GM13977 (cell line): Measurements from ENCODE around the gene AQP3.

Experiments used
- DNase-seq: peaks from one replicate; pipeline ENCODE4 v3.0.0; 2012; ENCODE audit warnings: low spot score
- in situ Hi-C: fragments of 300-500 bp; cut with MboI; formaldehyde crosslinking; loops from one replicate; pipeline ENCODE4 v1.12.0; 2022; ENCODE audit warnings: low sequenced_read_pairs, low pct_unique_long_range_greater_than_20kb, mixed read lengths, inconsistent platforms; ENCODE audit not compliant: unreplicated experiment
- TF ChIP-seq, protein P1 (sequence below): IDR thresholded peaks from 2 replicates; pipeline ENCODE4 v1.5.1; 2012; ENCODE audit warnings: mild to moderate bottlenecking, control low read depth; ENCODE audit not compliant: insufficient read depth; ENCODE audit errors: extremely low read depth, missing control alignments

Gene AQP3

DNA sequence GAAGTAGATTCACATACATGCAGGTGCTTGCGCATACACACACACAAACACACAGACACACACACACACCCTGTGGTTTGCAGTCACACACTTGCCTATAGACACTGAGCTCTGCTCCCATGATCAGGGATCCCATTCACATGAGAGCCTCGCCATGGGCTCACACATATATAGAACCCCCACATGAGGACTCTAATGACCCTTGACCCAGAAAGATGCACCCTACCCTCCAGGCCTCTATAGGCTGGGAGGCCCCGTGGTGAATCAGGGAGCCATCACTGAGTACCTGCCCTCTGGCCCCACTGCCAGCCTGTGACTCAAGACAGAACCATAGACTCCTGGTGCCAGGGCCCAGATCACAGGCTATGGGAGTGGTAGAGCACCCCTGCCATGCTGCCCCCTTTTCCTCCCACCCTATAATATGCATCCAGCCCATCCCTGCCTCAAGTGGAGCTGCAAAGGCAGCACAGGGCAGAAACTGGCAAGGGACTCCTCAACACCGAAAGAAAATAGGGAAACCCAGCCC, 3.3 kb upstream of the AQP3 start:
- in situ Hi-C loops = no loop called here
- TF ChIP-seq, protein P1, sequence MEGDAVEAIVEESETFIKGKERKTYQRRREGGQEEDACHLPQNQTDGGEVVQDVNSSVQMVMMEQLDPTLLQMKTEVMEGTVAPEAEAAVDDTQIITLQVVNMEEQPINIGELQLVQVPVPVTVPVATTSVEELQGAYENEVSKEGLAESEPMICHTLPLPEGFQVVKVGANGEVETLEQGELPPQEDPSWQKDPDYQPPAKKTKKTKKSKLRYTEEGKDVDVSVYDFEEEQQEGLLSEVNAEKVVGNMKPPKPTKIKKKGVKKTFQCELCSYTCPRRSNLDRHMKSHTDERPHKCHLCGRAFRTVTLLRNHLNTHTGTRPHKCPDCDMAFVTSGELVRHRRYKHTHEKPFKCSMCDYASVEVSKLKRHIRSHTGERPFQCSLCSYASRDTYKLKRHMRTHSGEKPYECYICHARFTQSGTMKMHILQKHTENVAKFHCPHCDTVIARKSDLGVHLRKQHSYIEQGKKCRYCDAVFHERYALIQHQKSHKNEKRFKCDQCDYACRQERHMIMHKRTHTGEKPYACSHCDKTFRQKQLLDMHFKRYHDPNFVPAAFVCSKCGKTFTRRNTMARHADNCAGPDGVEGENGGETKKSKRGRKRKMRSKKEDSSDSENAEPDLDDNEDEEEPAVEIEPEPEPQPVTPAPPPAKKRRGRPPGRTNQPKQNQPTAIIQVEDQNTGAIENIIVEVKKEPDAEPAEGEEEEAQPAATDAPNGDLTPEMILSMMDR = no peak
- no peak for DNase-seq

DNA sequence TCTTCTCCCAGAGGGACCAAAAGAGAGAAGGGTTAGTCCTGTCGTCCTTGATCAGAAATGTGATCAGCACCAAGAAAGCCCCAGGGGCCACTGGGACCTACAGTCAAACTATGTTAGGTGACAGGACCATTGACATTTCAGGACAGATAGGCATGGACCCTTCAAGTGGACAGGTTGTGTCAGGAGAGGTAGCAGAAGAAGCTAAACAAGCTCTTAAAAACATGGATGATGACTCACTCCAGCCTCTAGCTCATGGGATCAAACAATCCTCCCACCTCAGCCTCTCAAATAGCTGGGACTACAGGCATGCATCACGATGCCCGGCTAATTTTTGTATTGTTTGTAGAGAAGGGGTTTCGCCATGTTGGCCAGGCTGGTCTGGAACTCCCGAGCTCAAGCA, 2.3 kb upstream of the AQP3 start:
- TF ChIP-seq, protein P1 = no peak
- in situ Hi-C loops = no loop called here
- no peak for DNase-seq

DNA sequence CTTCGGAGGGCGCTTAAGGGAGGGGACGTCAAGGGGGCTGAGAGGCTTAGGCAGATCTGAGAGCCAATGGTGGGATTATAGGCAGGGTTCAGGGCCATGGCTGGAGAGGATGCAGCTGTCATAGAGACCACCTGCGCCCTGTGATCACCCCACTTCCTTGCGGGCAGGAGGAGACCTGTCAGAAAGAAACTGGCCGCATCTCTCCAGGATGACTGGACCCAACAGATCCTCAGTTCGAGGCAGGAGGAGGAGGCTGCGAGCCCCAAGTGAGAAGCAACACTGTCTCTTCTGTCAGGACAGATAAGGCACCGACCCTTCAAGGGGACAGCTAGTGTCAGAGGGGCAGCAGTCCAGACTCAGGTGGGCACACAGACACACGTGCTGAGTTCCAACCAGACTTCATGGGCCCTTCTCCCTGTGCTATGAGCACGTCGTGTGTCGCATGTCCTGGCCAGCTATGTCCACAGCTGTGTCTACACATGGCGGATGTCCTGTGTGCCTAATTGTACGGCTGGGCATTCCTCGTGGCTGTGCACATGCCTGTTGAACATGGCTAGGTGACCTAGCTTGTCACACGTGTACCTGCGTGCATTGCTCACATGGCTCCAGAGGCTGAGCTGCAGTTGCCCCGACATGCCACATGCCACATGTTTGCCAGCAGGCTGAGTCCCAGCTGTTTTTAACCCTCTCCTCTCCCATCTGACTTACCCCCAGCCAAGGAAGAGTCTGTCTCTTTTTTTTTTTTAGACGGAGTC, 583 bp upstream of the AQP3 start:
- in situ Hi-C loops = no loop called here
- peak; percentile 48 for DNase-seq
- TF ChIP-seq, protein P1 = no peak

DNA sequence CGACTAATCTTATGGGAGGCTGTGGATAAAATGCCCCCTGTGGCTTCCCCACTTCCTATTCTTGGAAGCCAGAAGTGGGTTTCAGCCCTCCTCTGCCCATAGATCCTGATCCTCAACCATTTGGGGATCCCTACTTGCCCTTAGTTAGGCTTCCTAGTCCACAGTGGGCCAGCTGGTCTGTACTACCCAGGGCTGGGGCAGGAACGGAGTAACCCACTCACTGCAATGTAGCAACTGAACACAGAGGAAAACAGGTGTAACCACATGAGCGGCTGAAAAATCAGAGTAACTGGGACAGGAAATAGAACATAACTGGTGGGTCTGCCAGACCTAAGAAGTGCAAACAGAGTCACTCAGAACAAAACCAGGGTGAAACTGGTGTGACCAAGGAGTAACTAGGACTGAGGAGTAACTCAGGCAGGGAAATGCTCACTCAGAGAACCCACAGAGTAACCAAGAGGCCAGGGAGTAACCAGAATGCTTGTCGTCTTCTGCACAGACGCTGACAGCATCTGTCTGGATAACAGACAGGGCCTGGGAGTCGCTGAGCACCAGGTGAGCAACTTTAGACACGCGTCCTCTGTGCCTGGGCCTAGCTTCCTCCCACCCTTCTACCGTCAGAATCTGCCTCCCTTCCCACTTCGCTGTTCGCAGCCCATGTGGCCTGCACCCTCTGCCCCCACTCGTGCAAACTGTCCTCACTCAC, 1.0 kb downstream of the AQP3 start:
- DNase-seq = peak; percentile 87
- TF ChIP-seq, protein P1 = no peak
- in situ Hi-C loops = no loop called here

DNA sequence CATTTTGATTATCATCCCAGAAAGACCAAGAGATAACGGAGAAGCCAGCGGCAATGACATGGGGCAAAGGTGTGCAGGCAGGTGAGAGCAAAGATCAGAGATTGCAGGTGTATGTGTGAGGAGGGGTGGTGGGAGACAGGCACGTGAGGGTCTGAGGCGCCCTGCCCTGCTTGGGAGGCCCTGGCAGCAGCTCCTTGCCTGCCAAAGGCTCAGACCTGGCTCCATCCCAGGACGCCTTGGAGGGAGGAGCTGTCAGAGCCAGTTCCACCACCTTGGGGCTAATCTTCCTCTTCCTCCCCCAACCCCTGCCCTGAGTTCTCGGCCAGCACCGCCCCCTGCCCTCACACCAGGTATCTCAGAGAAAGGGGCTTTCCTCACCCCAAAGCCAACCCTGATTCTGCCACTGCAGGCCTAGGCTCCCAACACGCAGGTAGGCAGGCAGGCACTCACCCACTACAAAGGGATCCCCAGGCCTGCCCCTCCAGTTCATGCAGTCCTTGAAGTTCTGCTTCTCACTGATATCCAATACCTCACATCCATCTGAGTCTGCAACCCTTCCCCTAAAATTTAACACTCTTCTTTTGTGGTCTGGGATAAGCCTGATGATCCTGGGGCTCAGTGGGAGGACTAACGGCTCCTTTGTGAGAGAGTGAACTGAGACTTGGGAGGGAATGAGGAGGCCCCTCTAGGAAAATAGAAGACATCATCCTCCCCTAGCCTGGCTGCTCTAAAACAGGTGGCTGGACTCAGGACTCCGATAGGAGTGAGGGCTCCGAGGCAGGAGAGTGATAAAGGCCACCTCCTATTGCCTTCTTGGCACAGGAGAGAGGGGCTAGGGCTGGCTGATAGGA, 1.8 kb downstream of the AQP3 start:
- DNase-seq = no peak
- TF ChIP-seq, protein P1 = no peak
- in situ Hi-C loops = no loop called here

- in situ Hi-C loops = no loop called here
These were observed 3.8 kb downstream of the AQP3 start for GRCh38 chr9:33443464-33444154.

More at GRCh38 chr9:33443464-33444154, 3.8 kb downstream of the AQP3 start:
- DNase-seq = no peak
- TF ChIP-seq, protein P1 = no peak
